C4-2B (cell line): ENCODE data around the gene ELMO3.

Experiments used
- H3K27ac ChIP-seq: fragments of 450-650 bp; 2 replicates; pipeline ENCODE4 v1.5.1; 2017
- ZFX ChIP-seq: fragments of 450-650 bp; IDR thresholded peaks from 2 replicates; pipeline ENCODE4 v1.6.1; 2017
- TF ChIP-seq, protein P1 (sequence below): fragments of 450-650 bp; conservative IDR thresholded peaks from 2 replicates; pipeline ENCODE4 v1.5.1; 2017; ENCODE audit warnings: mild to moderate bottlenecking

The ELMO3 gene

DNA sequence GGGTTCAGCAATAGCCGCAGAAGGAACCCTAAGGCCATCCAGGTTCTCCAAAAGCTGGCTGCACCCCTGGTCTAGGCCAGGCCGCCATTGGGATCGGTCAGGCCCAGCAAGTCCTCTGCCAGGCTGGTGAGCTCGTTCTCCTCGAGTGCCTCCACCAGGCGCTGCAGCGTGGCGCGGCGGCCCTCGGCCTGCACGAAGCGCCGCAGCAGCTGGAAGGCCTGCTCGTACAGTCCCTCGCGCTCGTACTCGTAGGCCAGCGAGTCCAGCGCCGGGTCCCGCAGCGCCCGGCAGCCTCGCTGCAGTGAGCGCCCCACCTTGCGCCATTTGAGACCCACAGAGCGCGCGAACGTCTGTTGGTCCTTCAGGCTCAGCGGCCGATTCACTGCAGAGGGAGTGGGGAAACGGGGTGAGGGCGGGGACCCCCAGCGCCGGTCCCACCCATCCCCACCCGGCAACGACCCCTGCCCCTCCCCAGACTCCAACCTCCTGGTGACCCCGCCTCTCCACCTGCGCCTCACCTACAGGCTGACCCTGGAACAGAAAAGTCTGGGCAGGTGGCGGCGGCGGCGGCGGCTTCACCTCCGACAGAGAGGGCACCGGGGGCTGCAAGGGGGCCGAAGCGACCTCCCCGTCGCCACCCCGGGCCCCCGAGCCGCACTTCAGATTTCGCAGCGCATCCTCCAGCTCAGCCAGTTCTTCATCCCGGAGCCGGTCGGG is 44.2 kb upstream of the ELMO3 start:
- no peak overlapping the region for H3K27ac ChIP-seq
- no peak for TF ChIP-seq ZFX
- TF ChIP-seq, protein P1, sequence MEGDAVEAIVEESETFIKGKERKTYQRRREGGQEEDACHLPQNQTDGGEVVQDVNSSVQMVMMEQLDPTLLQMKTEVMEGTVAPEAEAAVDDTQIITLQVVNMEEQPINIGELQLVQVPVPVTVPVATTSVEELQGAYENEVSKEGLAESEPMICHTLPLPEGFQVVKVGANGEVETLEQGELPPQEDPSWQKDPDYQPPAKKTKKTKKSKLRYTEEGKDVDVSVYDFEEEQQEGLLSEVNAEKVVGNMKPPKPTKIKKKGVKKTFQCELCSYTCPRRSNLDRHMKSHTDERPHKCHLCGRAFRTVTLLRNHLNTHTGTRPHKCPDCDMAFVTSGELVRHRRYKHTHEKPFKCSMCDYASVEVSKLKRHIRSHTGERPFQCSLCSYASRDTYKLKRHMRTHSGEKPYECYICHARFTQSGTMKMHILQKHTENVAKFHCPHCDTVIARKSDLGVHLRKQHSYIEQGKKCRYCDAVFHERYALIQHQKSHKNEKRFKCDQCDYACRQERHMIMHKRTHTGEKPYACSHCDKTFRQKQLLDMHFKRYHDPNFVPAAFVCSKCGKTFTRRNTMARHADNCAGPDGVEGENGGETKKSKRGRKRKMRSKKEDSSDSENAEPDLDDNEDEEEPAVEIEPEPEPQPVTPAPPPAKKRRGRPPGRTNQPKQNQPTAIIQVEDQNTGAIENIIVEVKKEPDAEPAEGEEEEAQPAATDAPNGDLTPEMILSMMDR = no peak

DNA sequence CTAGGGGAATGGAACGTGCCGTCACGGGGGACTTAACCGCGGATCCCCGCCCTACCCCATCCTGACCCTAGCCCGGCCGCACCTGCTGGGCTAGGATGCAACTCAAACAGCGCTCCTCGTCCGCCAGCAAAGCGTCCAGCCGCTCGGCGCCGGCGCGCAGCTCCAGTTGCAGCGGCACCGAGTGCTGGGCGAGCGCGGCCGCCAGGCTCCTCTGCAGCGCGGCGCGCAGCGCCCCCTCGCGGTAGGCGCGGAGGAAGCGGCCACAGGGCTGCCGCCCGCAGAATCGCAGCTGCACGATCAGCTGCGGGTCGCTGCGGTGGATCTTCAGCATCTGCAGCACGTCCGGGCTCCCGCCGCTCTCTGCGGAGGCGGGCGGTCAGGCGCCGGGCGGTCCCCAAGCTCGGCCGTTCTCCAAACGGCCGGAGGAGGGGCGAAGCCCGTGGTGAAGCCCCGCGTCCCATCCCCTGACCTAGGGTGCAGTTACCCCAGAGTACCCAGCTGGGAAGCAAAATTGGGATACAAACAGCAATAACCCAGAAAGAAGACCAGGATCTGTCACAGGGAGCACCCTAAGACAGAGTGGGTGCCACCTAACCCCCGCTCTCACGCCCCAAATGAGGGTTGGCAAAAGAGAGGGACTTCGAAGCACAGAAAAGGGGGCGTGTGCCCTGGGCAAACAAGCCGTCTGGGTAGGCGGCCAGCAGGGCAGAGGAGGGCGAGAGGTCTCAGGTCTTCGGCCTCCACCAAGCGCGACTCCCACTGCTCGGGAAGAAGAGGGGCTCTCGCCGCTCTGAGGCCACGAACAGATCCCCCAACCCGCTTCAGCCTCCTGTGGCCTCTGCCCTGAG is 43.4 kb upstream of the ELMO3 start:
- H3K27ac ChIP-seq = no peak overlapping the region

DNA sequence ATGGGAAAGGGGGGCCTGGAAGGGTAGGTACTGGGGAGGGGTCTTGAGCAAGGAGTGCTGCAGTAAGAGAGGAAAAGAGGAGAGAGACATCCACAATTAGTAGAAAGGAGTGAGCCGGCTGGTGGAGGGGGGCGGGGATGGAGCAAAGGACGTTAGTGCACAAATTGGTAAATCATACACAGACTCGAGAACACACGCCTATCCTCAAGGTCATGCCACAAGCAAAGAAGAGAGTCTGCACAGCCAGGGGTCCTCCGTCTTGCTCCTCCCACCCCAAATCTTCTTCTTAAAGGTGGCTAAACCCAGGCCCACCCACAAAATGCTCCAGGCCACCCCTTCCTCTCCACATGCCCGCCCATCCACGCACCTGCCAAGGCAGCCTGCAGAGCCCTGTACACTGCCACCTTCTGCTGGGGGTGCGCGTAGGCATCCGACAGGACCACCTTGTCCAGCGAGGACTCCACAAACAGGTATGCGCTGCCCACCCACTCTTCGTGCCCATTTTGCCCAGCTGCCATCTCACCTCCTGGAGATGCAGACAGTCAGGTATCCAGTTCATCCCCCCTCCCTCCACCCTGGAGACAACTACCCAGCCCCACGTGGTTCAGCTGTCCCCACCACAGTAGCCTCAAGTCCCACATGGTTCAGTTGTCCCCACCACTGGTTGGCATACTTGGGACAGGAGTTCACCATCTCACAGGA is 42.6 kb upstream of the ELMO3 start:
- no peak overlapping the region for H3K27ac ChIP-seq
- no peak for TF ChIP-seq ZFX
- TF ChIP-seq, protein P1 = no peak

More for the DNA sequence above, 43.4 kb upstream of the ELMO3 start:
- no peak for TF ChIP-seq ZFX
- TF ChIP-seq, protein P1 = peak; percentile 99

DNA sequence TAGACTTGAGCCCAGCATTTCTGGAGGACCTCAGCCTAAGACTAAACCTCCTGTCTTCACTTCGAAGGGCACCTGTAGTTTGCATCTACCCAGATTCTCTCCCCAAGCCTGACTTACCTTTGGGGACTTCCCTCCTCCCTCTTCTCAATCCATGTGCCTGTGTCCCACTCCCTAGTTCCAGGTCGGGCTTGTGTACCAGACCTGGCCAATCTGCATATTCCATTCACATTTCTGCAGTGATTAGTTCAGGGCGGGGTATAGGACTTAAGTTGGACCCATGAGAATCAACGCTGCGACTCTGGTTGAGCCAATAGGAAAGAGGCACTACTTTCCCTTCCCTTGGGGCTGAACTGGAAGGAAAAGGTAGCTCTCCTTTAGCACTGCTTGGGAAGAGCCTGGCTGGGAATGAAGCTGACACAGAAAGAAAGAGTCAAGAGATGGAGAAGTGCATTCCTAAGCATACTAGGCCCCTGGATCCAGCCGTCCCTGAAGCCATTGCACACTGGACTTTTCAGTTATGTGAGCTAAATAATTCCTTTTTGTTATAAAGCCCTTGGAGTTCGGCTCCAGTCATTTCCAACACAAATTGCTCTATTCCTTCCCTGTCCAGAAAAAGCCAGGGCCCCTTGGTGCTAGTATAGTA is 41.7 kb upstream of the ELMO3 start:
- no peak overlapping the region for H3K27ac ChIP-seq
- TF ChIP-seq, protein P1 = no peak
- TF ChIP-seq ZFX = no peak

DNA sequence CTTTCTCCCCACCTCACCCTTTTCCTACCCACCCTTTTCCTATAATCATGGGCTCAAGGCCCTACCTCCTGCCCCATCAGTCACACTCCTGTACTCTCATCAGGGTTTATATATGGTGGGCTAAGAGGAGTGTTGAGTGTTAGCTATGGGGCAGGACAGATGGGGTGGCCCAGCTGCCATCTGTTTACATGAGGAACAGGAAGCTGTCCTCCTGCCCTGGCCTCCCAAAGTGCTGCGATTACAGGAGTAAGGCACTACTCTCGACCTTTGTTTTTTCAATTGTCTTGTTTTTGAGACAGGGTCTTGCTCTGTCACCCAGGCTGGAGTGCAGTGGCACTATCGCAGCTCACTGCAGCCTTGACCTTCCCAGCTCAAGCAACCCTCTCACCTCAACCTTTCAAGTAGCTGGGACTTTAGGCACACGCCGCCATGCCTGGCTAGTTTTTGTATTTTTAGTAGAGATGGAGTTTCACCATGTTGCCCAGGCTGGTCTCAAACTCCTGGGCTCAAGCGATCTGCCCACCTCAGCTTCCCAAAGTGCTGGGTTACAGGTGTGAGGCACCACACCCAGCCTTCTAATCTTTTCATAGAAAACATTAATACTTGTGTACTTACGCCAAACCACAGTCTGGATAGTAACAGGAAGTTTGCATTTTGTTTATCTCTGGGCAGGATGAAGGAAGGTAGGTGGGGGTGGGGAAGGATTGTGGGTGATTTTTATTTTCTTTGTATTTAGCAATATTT is 40.9 kb upstream of the ELMO3 start:
- TF ChIP-seq, protein P1 = no peak
- no peak for TF ChIP-seq ZFX
- peak overlapping the region; percentile 6; the same call in 1 of the 2 replicates for H3K27ac ChIP-seq

DNA sequence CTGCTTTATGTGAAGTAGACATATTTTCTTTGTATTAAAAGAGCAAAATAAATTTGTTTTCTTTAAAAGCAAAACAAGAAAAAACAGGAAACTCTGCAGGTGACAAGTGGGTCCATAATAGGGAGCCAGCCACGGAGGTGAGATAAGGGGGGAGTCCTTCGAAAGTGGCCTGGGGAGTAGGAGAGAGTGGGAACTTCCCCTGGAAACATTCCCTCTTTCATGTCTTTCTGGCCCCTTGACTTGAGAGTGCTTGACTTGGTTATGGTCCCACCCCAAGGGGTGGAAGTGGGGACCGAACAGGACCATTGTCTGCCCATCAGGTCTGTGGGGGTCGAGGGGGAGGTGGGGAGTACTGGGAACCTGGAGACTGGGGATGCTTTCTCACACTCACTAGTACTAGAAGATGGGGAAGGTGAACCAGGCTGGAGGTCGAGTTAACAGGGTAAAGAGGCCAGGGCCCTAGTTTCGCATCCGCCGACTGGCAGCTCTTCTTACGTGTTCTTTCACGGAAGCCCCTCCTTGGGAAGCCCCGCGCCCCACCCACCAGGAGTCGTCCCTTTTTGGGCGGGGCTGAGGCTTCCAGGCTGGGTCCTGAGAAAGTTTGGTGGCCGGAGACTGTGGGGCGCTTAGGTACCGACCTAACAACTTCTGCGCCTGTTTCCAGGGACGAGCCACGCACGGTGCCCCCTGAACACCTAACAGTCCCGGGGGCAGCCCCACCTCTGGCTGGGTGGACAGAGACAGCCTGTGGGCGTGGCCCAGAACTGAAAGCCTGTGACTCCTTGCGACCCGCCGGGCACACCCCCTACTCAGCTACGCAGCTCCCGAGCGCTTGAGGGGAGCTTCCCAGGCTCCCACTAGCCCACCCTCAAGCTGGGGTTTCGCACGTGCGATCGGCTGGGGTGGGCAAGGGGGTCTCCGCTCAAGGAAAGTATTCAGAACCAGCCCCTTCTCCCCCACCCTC is 40.0 kb upstream of the ELMO3 start:
- TF ChIP-seq ZFX = no peak
- TF ChIP-seq, protein P1 = no peak
- H3K27ac ChIP-seq = peak overlapping the region; percentile 90
